Measurements from ENCODE around the gene SYPL1.

SYPL1 gene

DNA sequence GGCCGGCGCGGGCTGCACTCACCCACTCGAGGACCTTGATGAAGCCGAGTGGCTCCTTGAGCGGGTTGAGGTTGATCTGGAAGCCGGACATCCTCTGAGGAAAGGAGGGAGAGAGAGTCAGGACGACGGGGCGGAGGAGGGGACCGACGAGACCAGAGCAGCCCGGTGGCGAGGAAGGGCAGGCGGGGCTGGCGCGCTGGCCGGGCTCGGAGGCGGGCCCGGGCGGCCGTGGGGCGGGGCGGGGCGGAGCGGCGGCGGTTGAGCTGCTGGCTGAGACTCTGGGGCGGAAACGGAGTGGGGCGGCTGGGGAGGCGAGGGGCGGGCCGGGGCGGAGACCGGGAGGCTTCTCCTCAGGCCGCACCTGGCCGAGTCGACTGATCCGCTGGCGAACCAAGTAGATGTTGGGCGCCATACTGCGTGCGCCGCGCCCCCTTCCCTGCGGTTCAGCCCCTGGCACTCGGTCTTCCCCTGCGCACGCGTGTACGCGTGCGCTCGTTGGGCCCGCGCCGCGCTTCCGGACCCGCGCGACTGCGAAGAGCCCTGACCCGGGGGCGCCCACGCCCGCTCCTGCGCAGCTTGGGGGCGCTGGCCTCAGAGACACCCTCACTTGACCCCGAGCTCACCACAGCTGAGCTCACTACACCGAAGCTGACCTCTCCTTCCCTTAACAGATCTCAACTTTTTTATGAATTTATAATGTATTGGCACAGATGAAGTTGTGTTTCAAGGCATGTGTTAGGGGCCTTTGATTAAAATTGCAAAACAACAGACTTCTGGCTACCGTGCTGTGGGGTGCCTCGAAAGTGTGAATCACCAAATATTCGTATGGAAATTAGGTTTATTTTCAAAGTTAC is at the start of gene SYPL1:
TSS of gene SYPL1 (minus strand) at position 195 of the 854 bp plus-strand sequence. CDS start at position 91, 104 bp downstream.
- H3K27me3 ChIP-seq (ENCODE audit: insufficient read depth, low read depth, severe bottlenecking) = no peaks in the 10 kb centered on the region
- no peaks in the 10 kb centered on the region for H3K9me3 ChIP-seq (ENCODE audit: severe bottlenecking)
- peak within 1 kb of the TSS; percentile 87 for H3K4me3 ChIP-seq (ENCODE audit: low read depth, low read length)
- peaks cover 14% of the 10 kb centered on the region for H3K36me3 ChIP-seq
- peak; percentile 96 for DNase-seq
- 0 out of 2 replicates have a peak, but pooled peaks have one; percentile 2 for TF ChIP-seq CTCF (IDR thresholded peaks at IDR 0.05; ENCODE audit: low read depth, low read length)
- peak within 1 kb of the TSS; percentile 87 for H3K27ac ChIP-seq

DNA sequence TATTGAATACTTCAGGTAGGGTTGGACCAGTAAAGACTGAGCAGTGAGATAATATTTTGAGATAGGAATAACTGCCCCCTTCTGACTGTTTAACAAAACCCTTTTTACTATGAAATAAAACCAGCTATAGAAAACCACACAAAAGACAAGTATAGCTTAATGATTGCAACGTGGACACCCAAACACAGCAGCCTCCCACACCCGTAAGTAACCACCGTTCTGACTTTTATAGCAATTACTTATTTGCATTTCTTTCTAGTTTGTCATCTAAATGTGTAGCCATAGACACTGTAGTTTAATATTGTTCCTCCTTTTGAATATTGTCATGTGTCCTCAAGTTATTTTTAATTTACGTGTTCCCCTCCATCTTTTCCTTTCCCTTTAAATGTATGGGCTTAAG is 42.9 kb upstream of the SYPL1 start:
- DNase-seq = no peak
- no peaks in the 10 kb centered on the region for H3K9me3 ChIP-seq (ENCODE audit: severe bottlenecking)
- H3K27ac ChIP-seq = no peak overlapping the region
- no peak overlapping the region for H3K4me3 ChIP-seq (ENCODE audit: low read depth, low read length)
- no peak for TF ChIP-seq CTCF (IDR thresholded peaks at IDR 0.05; ENCODE audit: low read depth, low read length)
- no peaks in the 10 kb centered on the region for H3K27me3 ChIP-seq (ENCODE audit: insufficient read depth, low read depth, severe bottlenecking)
- no peaks in the 10 kb centered on the region for H3K36me3 ChIP-seq

DNA sequence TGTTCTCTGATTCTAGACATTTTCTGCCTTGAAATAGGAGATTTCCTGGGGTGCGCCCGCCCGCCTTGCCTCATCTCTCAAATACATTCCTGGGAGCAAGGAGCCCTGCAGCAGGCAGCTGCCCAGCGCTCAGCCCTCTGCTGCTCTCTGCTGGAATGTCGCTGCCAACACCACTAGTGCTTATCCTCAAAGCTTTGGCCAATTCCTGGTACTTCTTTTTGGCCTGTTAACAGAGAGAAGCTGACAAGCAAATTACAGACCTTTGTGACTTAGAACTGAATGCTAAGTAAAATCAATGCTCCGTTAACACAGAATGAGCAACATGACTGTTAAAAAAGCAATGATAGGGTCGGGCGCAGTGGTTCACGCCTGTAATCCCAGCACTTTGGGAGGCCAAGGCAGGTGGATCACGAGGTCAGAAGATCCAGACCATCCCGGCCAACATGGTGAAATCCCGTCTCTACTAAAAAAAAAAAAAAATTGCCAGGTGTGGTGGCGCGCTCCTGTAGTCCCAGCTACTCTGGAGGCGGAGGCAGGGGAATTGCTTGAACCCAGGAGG is 41.9 kb upstream of the SYPL1 start:
- no peak overlapping the region for H3K4me3 ChIP-seq (ENCODE audit: low read depth, low read length)
- TF ChIP-seq CTCF (IDR thresholded peaks at IDR 0.05; ENCODE audit: low read depth, low read length) = peak; percentile 93

DNA sequence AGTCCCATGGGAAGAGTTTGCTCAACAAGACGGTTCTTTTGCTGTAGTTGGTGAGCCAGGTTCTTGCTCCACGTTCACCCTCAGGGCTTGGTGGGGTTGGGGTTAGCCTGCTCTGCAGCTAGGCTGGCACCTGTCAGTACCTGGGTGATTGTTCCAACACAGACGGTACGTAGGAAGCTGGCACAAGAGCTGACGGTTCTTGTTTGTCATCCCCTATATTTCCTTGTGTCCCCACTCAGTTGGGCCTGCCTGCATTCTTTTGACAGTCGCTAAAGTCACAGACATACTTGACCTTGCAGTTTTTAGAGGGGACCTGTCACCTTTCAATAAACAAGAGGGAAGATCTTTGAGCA is 40.2 kb upstream of the SYPL1 start:
- Histone ChIP-seq H3K36me3 (no peaks in the 10 kb centered on the region), H3K4me3 (ENCODE audit: low read depth, low read length) (no peak overlapping the region), H3K27me3 (ENCODE audit: insufficient read depth, low read depth, severe bottlenecking) (no peaks in the 10 kb centered on the region), H3K27ac (no peak overlapping the region), H3K9me3 (ENCODE audit: severe bottlenecking) (no peaks in the 10 kb centered on the region)
- DNase-seq = no peak
- no peak for TF ChIP-seq CTCF (IDR thresholded peaks at IDR 0.05; ENCODE audit: low read depth, low read length)

More for the DNA sequence above, 41.9 kb upstream of the SYPL1 start:
- peak overlapping the region; percentile 39; the same call in 1 of the 2 replicates for H3K27ac ChIP-seq
- peak; percentile 83 for DNase-seq
- H3K9me3 ChIP-seq (ENCODE audit: severe bottlenecking) = no peaks in the 10 kb centered on the region
- no peaks in the 10 kb centered on the region for H3K27me3 ChIP-seq (ENCODE audit: insufficient read depth, low read depth, severe bottlenecking)
- H3K36me3 ChIP-seq = no peaks in the 10 kb centered on the region

- TF ChIP-seq CTCF (IDR thresholded peaks at IDR 0.05; ENCODE audit: low read depth, low read length) = no peak
- no peaks in the 10 kb centered on the region for H3K9me3 ChIP-seq (ENCODE audit: severe bottlenecking)
- H3K27ac ChIP-seq = no peak overlapping the region
- no peaks in the 10 kb centered on the region for H3K36me3 ChIP-seq
- H3K4me3 ChIP-seq (ENCODE audit: low read depth, low read length) = no peak overlapping the region
- H3K27me3 ChIP-seq (ENCODE audit: insufficient read depth, low read depth, severe bottlenecking) = no peaks in the 10 kb centered on the region
- no peak for DNase-seq
Measured at GRCh38 chr7:106151459-106152312, 39.6 kb upstream of the SYPL1 start.

All from WERI-Rb-1 (cell line).